Astrocyte (in vitro differentiated cells and primary cell): Measurements from ENCODE around the gene CYP1B1. TPM values are rescaled to one million over a fixed set of nuclear protein-coding genes. Genes with fewer than 3 reads are reported as not detected.

Source experiments
- DNase-seq: peaks from one replicate; pipeline ENCODE4 v3.0.0-alpha.2; 2010; ENCODE audit warnings: low read depth
- FAIRE-seq: peaks from 2 replicates; lab custom pipeline; 2011; peaks lifted over from hg19 to GRCh38; lab: Jason Lieb, UNC
- H2AFZ ChIP-seq: 2 replicates; pipeline ENCODE4 v1.6.0; 2012; ENCODE audit warnings: low read depth, low read length, inconsistent platforms
- H3K27ac ChIP-seq: 2 replicates; pipeline ENCODE4 v1.5.1; 2011; ENCODE audit warnings: low read depth, low read length, inconsistent platforms
- H3K27me3 ChIP-seq: 2 replicates; pipeline ENCODE4 v1.6.0; 2011; ENCODE audit warnings: low read length, inconsistent platforms; ENCODE audit not compliant: insufficient read depth
- H3K36me3 ChIP-seq: 2 replicates; pipeline ENCODE4 v1.5.1; 2011; ENCODE audit warnings: low read length, inconsistent platforms; ENCODE audit not compliant: insufficient read depth
- H3K4me1 ChIP-seq: 2 replicates; pipeline ENCODE4 v1.5.1; 2011; ENCODE audit warnings: low read length, inconsistent platforms; ENCODE audit not compliant: insufficient read depth
- H3K4me2 ChIP-seq: 2 replicates; pipeline ENCODE4 v1.6.0; 2012; ENCODE audit warnings: low read length, inconsistent platforms
- H3K4me3 ChIP-seq: 2 replicates; pipeline ENCODE4 v1.5.1; 2011; ENCODE audit warnings: low read depth, mild to moderate bottlenecking, low read length, inconsistent platforms; ENCODE audit not compliant: insufficient read depth
- H3K79me2 ChIP-seq: 2 replicates; pipeline ENCODE4 v1.6.0; 2012; ENCODE audit warnings: mild to moderate bottlenecking, low read length, inconsistent platforms; ENCODE audit not compliant: insufficient read depth
- H3K9ac ChIP-seq: 2 replicates; pipeline ENCODE4 v1.6.0; 2012; ENCODE audit warnings: mild to moderate bottlenecking, low read length, inconsistent platforms
- H3K9me3 ChIP-seq: 2 replicates; pipeline ENCODE4 v1.5.1; 2012; ENCODE audit warnings: low read depth, mild to moderate bottlenecking, low read length, inconsistent platforms; ENCODE audit not compliant: insufficient read depth
- H4K20me1 ChIP-seq: 2 replicates; pipeline ENCODE4 v1.6.0; 2012; ENCODE audit warnings: low read length, inconsistent platforms; ENCODE audit not compliant: insufficient read depth
- H3K27ac Mint-ChIP-seq: one replicate; pipeline ENCODE4 v1.8.0; 2021; ENCODE audit warnings: mild to moderate bottlenecking, mixed read lengths; ENCODE audit not compliant: unreplicated experiment
- H3K27me3 Mint-ChIP-seq: one replicate; pipeline ENCODE4 v1.8.0; 2021; ENCODE audit warnings: low read depth, mixed read lengths; ENCODE audit not compliant: unreplicated experiment
- H3K36me3 Mint-ChIP-seq: one replicate; pipeline ENCODE4 v1.8.0; 2021; ENCODE audit warnings: low read depth, mixed read lengths; ENCODE audit not compliant: unreplicated experiment
- H3K4me1 Mint-ChIP-seq: one replicate; pipeline ENCODE4 v1.8.0; 2021; ENCODE audit warnings: low read depth, mixed read lengths; ENCODE audit not compliant: unreplicated experiment
- H3K4me3 Mint-ChIP-seq: one replicate; pipeline ENCODE4 v1.8.0; 2021; ENCODE audit warnings: mild to moderate bottlenecking, moderate library complexity, mixed read lengths; ENCODE audit not compliant: unreplicated experiment
- H3K9me3 Mint-ChIP-seq: one replicate; pipeline ENCODE4 v1.8.0; 2021; ENCODE audit warnings: mild to moderate bottlenecking, mixed read lengths; ENCODE audit not compliant: unreplicated experiment
- CTCF ChIP-seq: IDR thresholded peaks from 2 replicates; pipeline ENCODE4 v1.5.1; 2011; ENCODE audit warnings: low read depth, mild to moderate bottlenecking, inconsistent platforms, low read length, moderate library complexity; ENCODE audit not compliant: insufficient read depth
- EZH2 ChIP-seq: IDR thresholded peaks from 2 replicates; pipeline ENCODE4 v1.6.1; 2012; ENCODE audit warnings: mild to moderate bottlenecking, low read length, inconsistent platforms; ENCODE audit not compliant: insufficient read depth
- total RNA-seq: library from RNA; stranded (reverse); gene quantifications from 2 replicates; pipeline ENCODE4 v1.2.1, GENCODE V29; 2021

Gene CYP1B1
- total RNA-seq, 1 donor from 2014 or later = 12.9 TPM

- H2AFZ ChIP-seq = no peak overlapping the region
- no peak for FAIRE-seq
- peak overlapping the region; percentile 92 for H3K27ac Mint-ChIP-seq
Observed at GRCh38 chr2:38098421-38099098, 22.6 kb upstream of the CYP1B1 start.

GRCh38 chr2:38097988-38098385, 22.0 kb upstream of the CYP1B1 start:
- H3K27me3 ChIP-seq = no peaks in the 10 kb centered on the region
- peaks cover 3% of the 10 kb centered on the region for H3K36me3 Mint-ChIP-seq
- peak; percentile 73 for DNase-seq
- peak overlapping the region; percentile 64 for H3K4me3 Mint-ChIP-seq
- H3K27ac Mint-ChIP-seq = peak overlapping the region; percentile 92
- peak overlapping the region; percentile 44 for H3K9ac ChIP-seq
- peak overlapping the region; percentile 60 for H3K4me2 ChIP-seq
- no peak for TF ChIP-seq EZH2
- no peak for TF ChIP-seq CTCF
- H3K9me3 ChIP-seq = no peaks in the 10 kb centered on the region
- peaks cover 37% of the 10 kb centered on the region for H3K4me1 Mint-ChIP-seq
- peaks cover 26% of the 10 kb centered on the region for H3K4me1 ChIP-seq
- no peak overlapping the region for H2AFZ ChIP-seq
- H3K4me3 ChIP-seq = no peak overlapping the region
- no peaks in the 10 kb centered on the region for H4K20me1 ChIP-seq
- peaks cover 2% of the 10 kb centered on the region for H3K27me3 Mint-ChIP-seq
- H3K79me2 ChIP-seq = no peaks in the 10 kb centered on the region
- H3K36me3 ChIP-seq = no peaks in the 10 kb centered on the region
- peaks cover 1% of the 10 kb centered on the region for H3K9me3 Mint-ChIP-seq
- FAIRE-seq = no peak
- peak overlapping the region; percentile 3 for H3K27ac ChIP-seq

More at GRCh38 chr2:38098421-38099098, 22.6 kb upstream of the CYP1B1 start:
- H3K79me2 ChIP-seq = no peaks in the 10 kb centered on the region
- DNase-seq = no peak
- no peaks in the 10 kb centered on the region for H3K9me3 ChIP-seq
- TF ChIP-seq CTCF (no peak), EZH2 (no peak)
- peaks cover 26% of the 10 kb centered on the region for H3K4me1 ChIP-seq
- H3K27me3 ChIP-seq = no peaks in the 10 kb centered on the region
- H4K20me1 ChIP-seq = no peaks in the 10 kb centered on the region
- H3K36me3 Mint-ChIP-seq = no peaks in the 10 kb centered on the region
- peak overlapping the region; percentile 44 for H3K9ac ChIP-seq
- peak overlapping the region; percentile 64 for H3K4me3 Mint-ChIP-seq
- peaks cover 2% of the 10 kb centered on the region for H3K27me3 Mint-ChIP-seq
- peaks cover 3% of the 10 kb centered on the region for H3K9me3 Mint-ChIP-seq
- H3K36me3 ChIP-seq = no peaks in the 10 kb centered on the region
- H3K4me2 ChIP-seq = peak overlapping the region; percentile 60
- H3K4me1 Mint-ChIP-seq = peaks cover 32% of the 10 kb centered on the region
- H3K4me3 ChIP-seq = peak overlapping the region; percentile 14
- H3K27ac ChIP-seq = peak overlapping the region; percentile 3
